ENCODE data around the gene SIL1. TPM values are rescaled to one million over a fixed set of nuclear protein-coding genes. Genes with fewer than 3 reads are reported as not detected.

The SIL1 gene
- total and polyA plus RNA-seq, 2 donors (not counting 3 experiments of a cell fraction or from before 2014, with no cell fraction given): 47.6 to 67.2 TPM

DNA sequence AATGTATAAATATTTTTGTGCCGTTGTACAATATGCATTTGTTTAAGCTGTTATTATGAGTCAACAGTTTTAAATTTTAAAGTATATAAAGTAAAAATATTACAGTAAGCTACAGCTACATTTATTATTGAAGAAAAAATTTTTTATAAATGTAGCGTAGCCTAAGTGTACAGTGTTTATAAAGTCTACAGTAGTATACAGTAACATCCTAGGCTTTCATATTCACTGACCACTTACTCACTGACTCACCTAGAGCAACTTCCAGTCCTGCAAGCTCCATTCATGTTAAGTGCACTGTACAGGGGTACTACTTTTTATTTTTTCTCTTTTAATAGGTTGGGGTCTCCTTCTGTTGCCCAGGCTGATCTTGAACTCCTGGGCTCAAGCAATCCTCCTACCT is 30.6 kb downstream of the SIL1 start:
- Histone ChIP-seq H2AFZ (ENCODE audit: low read depth, low read length) (no peak overlapping the region), H3K79me2 (ENCODE audit: control insufficient read depth, insufficient read depth, low read length) (no peaks in the 10 kb centered on the region), H4K20me1 (replicated peaks; ENCODE audit: control insufficient read depth, extremely low read depth, insufficient read depth, low read length) (no peaks in the 10 kb centered on the region), H3K9ac (replicated peaks; ENCODE audit: extremely low read depth, insufficient read depth, low read length) (no peak overlapping the region), H3K27ac (ENCODE audit: insufficient read depth, low read depth, low read length) (no peak overlapping the region), H3K27me3 (ENCODE audit: control insufficient read depth in 2 of 2, insufficient read depth in 2 of 2, low read length in 2 of 2) (no peaks in the 10 kb centered on the region), H3K4me3 (replicated peaks in 1 of 3; ENCODE audit: insufficient read depth in 1 of 3, low read depth in 1 of 3, low read length in 3 of 3) (no peak overlapping the region), H3K4me2 (ENCODE audit: insufficient read depth, low read length) (no peak overlapping the region), H3K4me1 (ENCODE audit: control insufficient read depth, extremely low read depth, insufficient read depth, low read length) (peaks cover 14% of the 10 kb centered on the region), H3K9me1 (replicated peaks; ENCODE audit: control insufficient read depth, extremely low read depth, insufficient read depth, low read length) (no peaks in the 10 kb centered on the region), H3K36me3 (ENCODE audit: control insufficient read depth in 2 of 2, extremely low read depth in 1 of 2, insufficient read depth in 2 of 2, low read length in 2 of 2) (no peaks in the 10 kb centered on the region), H3K9me3 (replicated peaks; ENCODE audit: control insufficient read depth, insufficient read depth, low read length) (no peaks in the 10 kb centered on the region)
- dilution Hi-C loops (cut with MboI; ENCODE audit: extremely low pct_ligation_motif_present, low sequenced_read_pairs) (no loop called here), intact Hi-C loops (cut with micrococcal nuclease) (no loop called here)
- CTCF ChIA-PET: interaction anchor here (0.8 to 1.2 kb wide), 4 partner anchors 10 to 24 kb away, joined by 3 to 4 read pairs (median 4); no protein-coding TSS in a partner anchor
- no TSS peak for BruUV-seq (replicated peaks)
- no peak for FAIRE-seq
- no peak for TF ChIP-seq JUN (IDR thresholded peaks at IDR 0.05; ENCODE audit: borderline replicate concordance, insufficient read depth, insufficient read length, low read depth)
- no peak for TF ChIP-seq POLR2AphosphoS5 (IDR thresholded peaks at IDR 0.05; ENCODE audit: insufficient read depth, low read depth, low read length)
- TF ChIP-seq, protein P1, sequence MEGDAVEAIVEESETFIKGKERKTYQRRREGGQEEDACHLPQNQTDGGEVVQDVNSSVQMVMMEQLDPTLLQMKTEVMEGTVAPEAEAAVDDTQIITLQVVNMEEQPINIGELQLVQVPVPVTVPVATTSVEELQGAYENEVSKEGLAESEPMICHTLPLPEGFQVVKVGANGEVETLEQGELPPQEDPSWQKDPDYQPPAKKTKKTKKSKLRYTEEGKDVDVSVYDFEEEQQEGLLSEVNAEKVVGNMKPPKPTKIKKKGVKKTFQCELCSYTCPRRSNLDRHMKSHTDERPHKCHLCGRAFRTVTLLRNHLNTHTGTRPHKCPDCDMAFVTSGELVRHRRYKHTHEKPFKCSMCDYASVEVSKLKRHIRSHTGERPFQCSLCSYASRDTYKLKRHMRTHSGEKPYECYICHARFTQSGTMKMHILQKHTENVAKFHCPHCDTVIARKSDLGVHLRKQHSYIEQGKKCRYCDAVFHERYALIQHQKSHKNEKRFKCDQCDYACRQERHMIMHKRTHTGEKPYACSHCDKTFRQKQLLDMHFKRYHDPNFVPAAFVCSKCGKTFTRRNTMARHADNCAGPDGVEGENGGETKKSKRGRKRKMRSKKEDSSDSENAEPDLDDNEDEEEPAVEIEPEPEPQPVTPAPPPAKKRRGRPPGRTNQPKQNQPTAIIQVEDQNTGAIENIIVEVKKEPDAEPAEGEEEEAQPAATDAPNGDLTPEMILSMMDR (IDR thresholded peaks at IDR 0.05; ENCODE audit: extremely low read depth in 1 of 2, insufficient read depth in 1 of 2, low read depth in 1 of 2, low read length in 2 of 2): no peak
- TF ChIP-seq FOS (IDR thresholded peaks at IDR 0.05; ENCODE audit: borderline replicate concordance, insufficient read depth, low read length): no peak
- TF ChIP-seq MYC (IDR thresholded peaks at IDR 0.05; ENCODE audit: low read depth, low read length): no peak
- TF ChIP-seq EZH2 (IDR thresholded peaks at IDR 0.05; ENCODE audit: borderline replicate concordance, low read depth, low read length, severe bottlenecking): no peak
- no peak for TF ChIP-seq POLR2A (IDR thresholded peaks at IDR 0.05; ENCODE audit: low read depth, low read length)
- no peak for TF ChIP-seq GATA2 (IDR thresholded peaks at IDR 0.05; ENCODE audit: insufficient read depth, insufficient read length, low read depth, low read length)
- TF ChIP-seq, protein P2, sequence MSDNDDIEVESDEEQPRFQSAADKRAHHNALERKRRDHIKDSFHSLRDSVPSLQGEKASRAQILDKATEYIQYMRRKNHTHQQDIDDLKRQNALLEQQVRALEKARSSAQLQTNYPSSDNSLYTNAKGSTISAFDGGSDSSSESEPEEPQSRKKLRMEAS (IDR thresholded peaks at IDR 0.05; ENCODE audit: insufficient read depth, insufficient read length): no peak
- DNase-seq (ENCODE audit: low read depth, low spot score): no peak
- POLR2A ChIA-PET: no interaction called here
